ENCODE data around the gene RSKR. TPM values are rescaled to one million over a fixed set of nuclear protein-coding genes. Genes with fewer than 3 reads are reported as not detected.
"Not testable (repeated sequence)": the region's sequence is repeated elsewhere in the genome, so short reads cannot be mapped to it uniquely, and the experiment has no call there.

The RSKR gene, protein sequence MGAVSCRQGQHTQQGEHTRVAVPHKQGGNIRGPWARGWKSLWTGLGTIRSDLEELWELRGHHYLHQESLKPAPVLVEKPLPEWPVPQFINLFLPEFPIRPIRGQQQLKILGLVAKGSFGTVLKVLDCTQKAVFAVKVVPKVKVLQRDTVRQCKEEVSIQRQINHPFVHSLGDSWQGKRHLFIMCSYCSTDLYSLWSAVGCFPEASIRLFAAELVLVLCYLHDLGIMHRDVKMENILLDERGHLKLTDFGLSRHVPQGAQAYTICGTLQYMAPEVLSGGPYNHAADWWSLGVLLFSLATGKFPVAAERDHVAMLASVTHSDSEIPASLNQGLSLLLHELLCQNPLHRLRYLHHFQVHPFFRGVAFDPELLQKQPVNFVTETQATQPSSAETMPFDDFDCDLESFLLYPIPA
- 0.79 and 1.3 TPM in 2 replicates for total RNA-seq (2014; rRNA removed; shearing (Covaris generic); ENCODE audit: low replicate concordance)

GRCh38 chr17:28613931-28614381, at the start of gene RSKR:
Gene RSKR, minus strand, starts transcription at chr17:28614185. Its CDS starts 24 bp downstream, at chr17:28614161.
- H3K27me3 ChIP-seq = no peaks in the 10 kb centered on the region
- no peak within 1 kb of the TSS for H3K4me3 ChIP-seq
- no peak for DNase-seq
- H3K9me3 ChIP-seq = no peaks in the 10 kb centered on the region
- peaks cover 81% of the 10 kb centered on the region for H3K36me3 ChIP-seq

DNA sequence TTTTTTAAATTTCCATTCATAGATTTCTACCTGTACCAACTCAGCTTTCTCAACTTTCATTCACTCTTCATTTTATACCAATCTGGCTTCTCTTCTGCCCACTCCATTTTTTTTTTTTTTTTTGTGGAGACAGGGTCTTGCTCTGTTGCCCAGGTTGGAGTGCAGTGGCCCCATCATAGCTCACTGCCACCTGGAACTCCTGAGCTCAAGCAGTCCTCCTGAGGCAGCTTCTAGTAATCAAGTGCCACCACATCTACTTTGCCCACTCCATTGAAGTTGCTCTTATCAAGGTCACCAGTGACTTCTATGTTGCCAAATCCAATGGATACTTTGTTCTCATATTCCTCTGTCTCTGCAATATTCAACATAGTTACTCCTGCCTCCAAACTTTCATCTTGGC, 49.7 kb upstream of the RSKR start:
- Histone ChIP-seq H3K36me3 (peaks cover 58% of the 10 kb centered on the region), H3K9me3 (peaks cover 3% of the 10 kb centered on the region), H3K4me3 (no peak overlapping the region), H3K27me3 (no peaks in the 10 kb centered on the region)
- no peak for DNase-seq

DNA sequence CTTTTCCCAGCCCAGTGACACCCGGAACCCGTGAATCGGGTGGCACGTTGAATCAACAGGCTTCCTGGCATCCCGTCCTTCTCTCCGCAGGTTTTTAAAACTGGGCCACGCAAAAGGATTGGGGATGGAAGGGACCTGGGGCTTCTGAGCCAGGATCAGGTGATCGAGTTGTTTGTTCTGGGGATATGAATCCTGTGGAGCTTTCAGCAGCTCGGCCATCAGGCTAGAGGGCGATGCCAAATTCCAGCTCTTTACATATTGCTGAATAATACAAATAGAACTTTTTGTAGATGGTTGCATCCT, 48.5 kb upstream of the RSKR start:
- peak overlapping the region; percentile 81 for H3K4me3 ChIP-seq
- no peaks in the 10 kb centered on the region for H3K27me3 ChIP-seq
- peaks cover 60% of the 10 kb centered on the region for H3K36me3 ChIP-seq
- DNase-seq = no peak
- H3K9me3 ChIP-seq = peaks cover 5% of the 10 kb centered on the region

GRCh38 chr17:28661635-28662526, 47.9 kb upstream of the RSKR start, which contains the start of the genes SDF2 and SUPT6H:
Gene SDF2, minus strand, starts transcription at chr17:28661906. Its CDS starts 30 bp downstream, at chr17:28661876.
Gene SUPT6H, plus strand, starts transcription at chr17:28662205. Its CDS starts 11,197 bp downstream, at chr17:28673402.
- H3K4me3 ChIP-seq = peak within 1 kb of the TSS; percentile 81
- H3K9me3 ChIP-seq = peaks cover 5% of the 10 kb centered on the region
- DNase-seq = peak; percentile 91
- no peaks in the 10 kb centered on the region for H3K27me3 ChIP-seq
- H3K36me3 ChIP-seq = peaks cover 64% of the 10 kb centered on the region

DNA sequence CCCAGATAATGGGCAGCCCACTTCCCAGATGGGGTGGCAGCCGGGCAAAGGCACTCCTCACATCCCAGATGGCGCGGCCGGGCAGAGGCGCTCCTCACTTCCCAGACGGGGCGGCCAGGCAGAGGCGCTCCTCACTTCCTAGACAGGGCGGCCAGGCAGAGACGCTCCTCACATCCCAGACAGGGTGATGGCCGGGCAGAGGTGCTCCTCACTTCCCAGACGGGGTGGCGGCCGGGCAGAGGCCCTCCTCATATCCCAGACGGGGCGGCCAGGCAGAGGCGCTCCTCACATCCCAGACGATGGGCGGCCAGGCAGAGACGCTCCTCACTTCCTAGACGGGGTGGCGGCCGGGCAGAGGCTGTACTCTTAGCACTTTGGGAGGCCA, 45.5 kb upstream of the RSKR start:
- H3K4me3 ChIP-seq, H3K27me3 ChIP-seq, H3K9me3 ChIP-seq, DNase-seq: not testable (repeated sequence)
- H3K36me3 ChIP-seq = peaks cover 58% of the 10 kb centered on the region

GRCh38 chr17:28658766-28659496, 44.9 kb upstream of the RSKR start:
- H3K4me3 ChIP-seq, DNase-seq, H3K9me3 ChIP-seq, H3K27me3 ChIP-seq: not testable (repeated sequence)
- peaks cover 56% of the 10 kb centered on the region for H3K36me3 ChIP-seq

DNA sequence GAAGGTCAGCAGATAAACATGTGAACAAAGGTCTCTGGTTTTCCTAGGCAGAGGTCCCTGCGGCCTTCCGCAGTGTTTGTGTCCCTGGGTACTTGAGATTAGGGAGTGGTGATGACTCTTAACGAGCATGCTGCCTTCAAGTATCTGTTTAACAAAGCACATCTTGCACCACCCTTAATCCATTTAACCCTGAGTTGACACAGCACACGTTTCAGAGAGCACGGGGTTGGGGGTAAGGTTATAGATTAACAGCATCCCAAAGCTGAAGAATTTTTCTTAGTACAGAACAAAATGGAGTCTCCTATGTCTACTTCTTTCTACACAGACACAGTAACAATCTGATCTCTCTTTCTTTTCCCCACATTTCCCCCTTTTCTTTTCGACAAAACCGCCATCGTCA, 44.4 kb upstream of the RSKR start:
- not testable (repeated sequence) for H3K4me3 ChIP-seq, DNase-seq, H3K27me3 ChIP-seq, H3K9me3 ChIP-seq
- peaks cover 60% of the 10 kb centered on the region for H3K36me3 ChIP-seq

DNA sequence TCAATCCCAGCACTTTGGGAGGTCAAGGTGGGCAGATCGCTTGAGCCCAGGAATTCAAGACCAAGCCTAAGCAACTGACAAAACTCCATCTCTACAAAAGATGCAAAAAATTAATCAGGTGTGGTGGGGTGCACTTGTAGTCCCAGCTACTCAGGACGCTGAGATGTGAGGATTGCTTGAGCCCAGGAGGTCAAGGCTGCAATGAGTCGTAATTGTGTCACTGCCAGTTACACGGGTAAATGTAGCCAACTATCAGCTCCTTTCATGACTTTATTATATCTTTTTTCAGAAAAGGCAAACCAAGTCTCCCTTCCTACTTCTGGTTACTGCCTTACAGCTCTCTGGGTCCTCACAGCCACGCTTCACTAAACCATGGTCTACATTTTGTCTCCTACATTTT, 43.8 kb upstream of the RSKR start:
- peaks cover 65% of the 10 kb centered on the region for H3K36me3 ChIP-seq
- H3K27me3 ChIP-seq = no peaks in the 10 kb centered on the region
- H3K4me3 ChIP-seq = no peak overlapping the region
- peak; percentile 50 for DNase-seq
- H3K9me3 ChIP-seq = peaks cover 5% of the 10 kb centered on the region

DNA sequence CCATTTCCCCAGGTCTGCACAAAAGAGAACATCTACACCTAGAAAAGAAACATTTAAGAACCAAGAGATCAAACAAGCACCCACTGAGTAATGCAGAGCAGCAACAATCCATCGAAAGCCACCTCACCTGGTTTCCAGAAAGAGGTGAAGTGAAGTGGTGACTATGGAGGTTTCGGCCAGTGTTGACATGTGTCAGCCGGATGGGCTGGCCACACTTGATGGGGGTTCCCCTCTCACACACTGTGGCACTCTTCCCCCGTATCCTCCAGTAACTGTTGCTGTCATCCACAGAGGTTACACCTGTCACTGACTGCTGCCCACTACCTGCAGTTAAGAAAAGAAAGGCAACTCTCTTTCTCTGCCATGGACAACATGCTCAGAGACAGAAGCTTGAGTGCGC, 41.2 kb upstream of the RSKR start:
- H3K9me3 ChIP-seq = peaks cover 5% of the 10 kb centered on the region
- no peak for DNase-seq
- peaks cover 72% of the 10 kb centered on the region for H3K36me3 ChIP-seq
- H3K4me3 ChIP-seq = no peak overlapping the region
- H3K27me3 ChIP-seq = no peaks in the 10 kb centered on the region

DNA sequence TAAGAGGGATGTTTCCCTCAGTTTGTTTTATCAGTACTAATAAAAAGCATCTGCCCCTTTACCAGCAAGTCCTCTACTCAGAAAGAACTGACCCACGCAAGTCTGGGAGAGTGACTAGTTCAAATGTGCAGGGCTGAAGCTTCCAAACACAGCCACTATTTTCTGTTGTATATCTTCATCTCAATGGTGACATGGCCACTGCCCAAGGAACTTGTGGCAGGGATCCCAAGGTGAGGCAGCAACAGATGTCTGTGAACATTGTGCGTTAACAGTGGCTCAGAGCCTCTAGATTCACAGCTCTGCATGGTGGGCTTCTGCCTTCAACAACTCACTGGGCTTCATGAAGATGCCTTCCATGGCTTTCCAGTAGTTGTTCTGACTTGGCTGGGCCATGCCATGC, 34.7 kb upstream of the RSKR start:
- no peaks in the 10 kb centered on the region for H3K9me3 ChIP-seq
- DNase-seq = no peak
- H3K36me3 ChIP-seq = peaks cover 58% of the 10 kb centered on the region
- no peak overlapping the region for H3K4me3 ChIP-seq
- no peaks in the 10 kb centered on the region for H3K27me3 ChIP-seq

DNA sequence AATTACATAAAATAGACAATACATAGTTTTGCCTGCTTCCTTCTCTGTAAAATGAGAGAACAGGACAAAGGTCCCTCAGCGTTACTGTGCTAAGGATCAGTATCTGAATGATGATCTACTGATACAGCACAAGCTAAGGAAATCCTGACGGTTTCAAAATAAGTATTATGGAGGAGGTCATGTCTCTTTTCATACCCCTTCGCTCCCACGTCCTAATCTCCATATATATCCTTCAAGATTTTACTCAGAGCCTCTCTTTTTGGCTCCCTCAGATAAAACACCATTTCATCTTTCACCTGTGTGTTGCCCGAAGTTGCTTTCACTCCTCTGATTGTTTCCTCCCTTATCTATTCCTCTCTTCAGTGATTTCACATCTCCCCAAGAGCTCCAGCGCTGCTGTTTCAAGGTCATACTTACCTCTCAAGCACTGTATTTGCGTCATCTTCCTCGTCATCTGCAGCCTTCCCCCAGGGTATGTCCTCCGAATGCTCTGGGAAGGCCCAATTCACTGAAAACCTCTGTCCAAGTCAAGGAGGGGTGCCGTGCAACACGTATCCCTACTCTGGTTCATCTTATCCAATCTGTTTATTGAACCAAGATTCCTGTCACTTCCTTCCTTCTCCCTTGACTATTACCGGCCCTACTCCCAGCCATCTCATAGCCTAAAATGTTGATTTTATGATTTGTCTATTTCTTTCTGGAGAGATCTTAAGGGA, 32.2 kb upstream of the RSKR start:
- Histone ChIP-seq H3K4me3 (peak overlapping the region; percentile 70; the same call in 1 of the 2 replicates), H3K27me3 (no peaks in the 10 kb centered on the region), H3K36me3 (peaks cover 59% of the 10 kb centered on the region), H3K9me3 (no peaks in the 10 kb centered on the region)
- no peak for DNase-seq

- H3K4me3 ChIP-seq = peak overlapping the region; percentile 70
- H3K36me3 ChIP-seq = peaks cover 61% of the 10 kb centered on the region
These were observed 31.6 kb upstream of the RSKR start for GRCh38 chr17:28645576-28645939.

GRCh38 chr17:28644787-28645575, 31.0 kb upstream of the RSKR start, which contains the start of gene BLTP2:
Gene BLTP2, minus strand, starts transcription at chr17:28645158. Its CDS starts 102 bp downstream, at chr17:28645056.
- Histone ChIP-seq H3K27me3 (no peaks in the 10 kb centered on the region), H3K36me3 (peaks cover 65% of the 10 kb centered on the region)

More at GRCh38 chr17:28645576-28645939, 31.6 kb upstream of the RSKR start:
- Histone ChIP-seq H3K27me3 (no peaks in the 10 kb centered on the region), H3K9me3 (no peaks in the 10 kb centered on the region)
- DNase-seq = no peak

DNA sequence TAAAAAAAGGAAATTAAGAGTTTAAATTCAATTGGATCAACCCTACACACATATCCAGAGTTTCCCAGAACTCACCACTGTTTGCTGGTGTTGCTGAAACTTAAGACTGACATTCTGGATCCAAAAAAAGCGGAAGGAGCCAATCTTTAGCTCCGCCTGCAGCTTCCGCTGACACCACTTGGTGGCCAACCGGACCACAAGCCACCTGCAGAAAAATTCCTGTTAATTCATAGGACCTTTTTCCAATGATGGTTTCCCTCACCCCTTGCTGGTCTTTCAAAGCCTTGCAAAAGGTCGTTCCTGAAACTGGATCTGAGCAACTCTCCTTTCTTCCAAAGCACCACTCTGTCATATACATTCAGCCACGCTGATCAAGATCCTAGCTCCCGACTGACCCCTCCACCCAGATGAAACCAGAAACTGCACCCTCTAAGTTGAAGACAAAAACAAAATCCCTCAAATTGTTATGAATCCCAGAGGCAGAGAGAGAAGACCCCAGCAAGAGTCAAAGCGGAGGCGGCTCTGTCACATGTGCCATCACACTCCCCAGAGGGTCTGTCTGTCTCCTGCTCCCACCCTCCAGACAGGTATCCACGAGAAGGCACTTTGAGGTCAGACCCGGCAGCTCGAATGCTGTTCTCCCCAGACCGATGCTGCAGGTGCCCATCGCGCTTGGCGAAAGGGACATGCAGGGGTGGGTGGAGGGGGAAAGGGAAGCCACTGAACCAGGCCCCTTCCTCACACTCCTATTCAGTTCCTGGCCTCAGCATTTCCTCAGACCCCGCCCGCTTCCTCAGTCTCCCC, 30.2 kb upstream of the RSKR start:
- Histone ChIP-seq H3K27me3 (no peaks in the 10 kb centered on the region), H3K9me3 (no peaks in the 10 kb centered on the region), H3K36me3 (peaks cover 68% of the 10 kb centered on the region), H3K4me3 (peak overlapping the region; percentile 70)
- DNase-seq = peak; percentile 47

More at GRCh38 chr17:28644787-28645575, 31.0 kb upstream of the RSKR start, which contains the start of gene BLTP2:
- Histone ChIP-seq H3K4me3 (peak within 1 kb of the TSS; percentile 70), H3K9me3 (no peaks in the 10 kb centered on the region)
- peak; percentile 97 for DNase-seq
